A549 (cell line): ENCODE results near the gene SLCO1B1. TPM values are rescaled to one million over a fixed set of nuclear protein-coding genes. Genes with fewer than 3 reads are reported as not detected.
A peak's percentile ranks its signal among the peaks of the same experiment; 100 is the strongest.

Source experiments
- ATAC-seq, 2 experiments: fragments of 200-7000 bp in 1 of 2; fragments of >200 bp in 1 of 2; cut with Nextera tagmentation in 1 of 2; cut with Tn5 transposase in 1 of 2; 3 replicates each; pipeline versions ENCODE4 v1.8.0 to v1.9.1; 2018 to 2020; ENCODE audit warnings: mild to moderate bottlenecking in 1 of 2, moderate library complexity in 1 of 2
- CTCF ChIA-PET: fragments of 300-600 bp; sonication (Branson Sonifier 250); formaldehyde crosslinking; extraction: SDS; loops from one replicate; lab custom pipeline; 2021; ENCODE audit warnings: antibody characterized with exemption, inconsistent platforms; lab: Yijun Ruan, JAX
- POLR2A ChIA-PET: fragments of 350-600 bp; formaldehyde crosslinking; extraction: SDS; loops from one replicate; lab custom pipeline; 2021; ENCODE audit warnings: antibody characterized with exemption, inconsistent platforms; lab: Yijun Ruan, JAX
- DNase-seq, 2 experiments: peaks; one replicate each; pipeline versions ENCODE4 v3.0.0 to v3.0.0-alpha.2; 2011 to 2016; ENCODE audit warnings: low read depth in 1 of 2, low spot score in 1 of 2
- FAIRE-seq: peaks from 2 replicates; lab custom pipeline; 2011; peaks lifted over from hg19 to GRCh38; lab: Jason Lieb, UNC
- H3K27ac ChIP-seq, 2 experiments: fragments of >200 bp; sonication (Bioruptor Twin); formaldehyde crosslinking; 3 replicates each; pipeline ENCODE4 v1.5.1; 2016 to 2017
- H3K4me1 ChIP-seq: fragments of >200 bp; sonication (Bioruptor Twin); formaldehyde crosslinking; 3 replicates; pipeline ENCODE4 v1.6.1; 2016
- H3K4me2 ChIP-seq: fragments of >200 bp; sonication (Bioruptor Twin); formaldehyde crosslinking; 3 replicates; pipeline ENCODE4 v1.6.1; 2016
- H3K4me3 ChIP-seq: fragments of >200 bp; sonication (Bioruptor Twin); formaldehyde crosslinking; 3 replicates; pipeline ENCODE4 v1.5.1; 2016
- H3K9me3 ChIP-seq: fragments of >200 bp; sonication (Bioruptor Twin); formaldehyde crosslinking; 3 replicates; pipeline ENCODE4 v1.6.1; 2016
- EHF ChIP-seq: fragments of 250-450 bp; sonication (Bioruptor Pico); IDR thresholded peaks from 2 replicates; pipeline ENCODE4 v1.5.0; 2020; ENCODE audit warnings: mild to moderate bottlenecking
- EP300 ChIP-seq, 2 experiments: fragments of >200 bp; sonication (Bioruptor Twin); formaldehyde crosslinking; IDR thresholded peaks; 2 replicates in 1 of 2; 3 replicates in 1 of 2; pipeline ENCODE4 v1.6.1; 2016 to 2017
- FOSB ChIP-seq: fragments of 250-450 bp; sonication (Bioruptor Pico); IDR thresholded peaks from 2 replicates; pipeline ENCODE4 v1.5.0; 2020; ENCODE audit warnings: mild to moderate bottlenecking, moderate library complexity
- HEYL ChIP-seq: fragments of 250-450 bp; sonication (Bioruptor Pico); IDR thresholded peaks from 2 replicates; pipeline ENCODE4 v1.8.0; 2021; ENCODE audit warnings: mild to moderate bottlenecking, moderate library complexity
- HOXA7 ChIP-seq: fragments of 250-450 bp; sonication (Bioruptor Pico); IDR thresholded peaks from 2 replicates; pipeline ENCODE4 v1.5.0; 2020; ENCODE audit warnings: mild to moderate bottlenecking, moderate library complexity
- HOXB5 ChIP-seq: fragments of 250-450 bp; sonication (Bioruptor Pico); IDR thresholded peaks from 2 replicates; pipeline ENCODE4 v1.5.0; 2020; ENCODE audit warnings: mild to moderate bottlenecking, moderate library complexity
- JUN ChIP-seq, 2 experiments: fragments of >200 bp; sonication (Bioruptor Twin); formaldehyde crosslinking; IDR thresholded peaks; 2 replicates in 1 of 2; 3 replicates in 1 of 2; pipeline ENCODE4 v1.6.1; 2016 to 2017
- JUNB ChIP-seq: fragments of >200 bp; sonication (Bioruptor Twin); formaldehyde crosslinking; IDR thresholded peaks from 2 replicates; pipeline ENCODE4 v1.6.1; 2016
- MAFK ChIP-seq: fragments of 450-650 bp; IDR thresholded peaks from 2 replicates; pipeline ENCODE4 v1.6.1; 2014; ENCODE audit not compliant: partially characterized antibody
- MAX ChIP-seq: IDR thresholded peaks from 2 replicates; pipeline ENCODE4 v1.6.1; 2012
- NR3C1 ChIP-seq: fragments of >200 bp; sonication (Bioruptor Twin); formaldehyde crosslinking; IDR thresholded peaks from 3 replicates; pipeline ENCODE4 v1.6.1; 2017
- PHF8 ChIP-seq: fragments of 200-600 bp; sonication (generic); IDR thresholded peaks from 2 replicates; pipeline ENCODE4 v1.6.1; 2016; ENCODE audit warnings: low read depth, mild to moderate bottlenecking, antibody characterized with exemption, moderate library complexity, borderline replicate concordance
- POLR2AphosphoS2 ChIP-seq: conservative IDR thresholded peaks from 2 replicates; pipeline ENCODE4 v1.6.1; 2012; ENCODE audit warnings: low read length, improper control_type of control experiment, inconsistent platforms
- RARB ChIP-seq: fragments of 250-450 bp; sonication (Bioruptor Pico); IDR thresholded peaks from 2 replicates; pipeline ENCODE4 v1.8.0; 2021; ENCODE audit warnings: mild to moderate bottlenecking, moderate library complexity
- RFX5 ChIP-seq: fragments of 450-650 bp; IDR thresholded peaks from 2 replicates; pipeline ENCODE4 v1.7.1; 2014; ENCODE audit warnings: antibody characterized with exemption, mild to moderate bottlenecking, moderate library complexity
- RNF2 ChIP-seq: fragments of 200-600 bp; sonication (generic); IDR thresholded peaks from 2 replicates; pipeline ENCODE4 v1.6.1; 2016; ENCODE audit warnings: low read depth, mild to moderate bottlenecking, antibody characterized with exemption, moderate library complexity, borderline replicate concordance
- TP53 ChIP-seq: fragments of 250-450 bp; sonication (Bioruptor Pico); IDR thresholded peaks from 2 replicates; pipeline ENCODE4 v1.5.0; 2021; ENCODE audit warnings: mild to moderate bottlenecking, moderate library complexity
- ZC3H11A ChIP-seq: fragments of 450-650 bp; IDR thresholded peaks from 2 replicates; pipeline ENCODE4 v1.6.1; 2014; ENCODE audit warnings: antibody characterized with exemption, mild to moderate bottlenecking
- ZNF302 ChIP-seq: fragments of 250-450 bp; sonication (Bioruptor Pico); IDR thresholded peaks from 2 replicates; pipeline ENCODE4 v1.9.0; 2021; ENCODE audit warnings: inconsistent platforms, mild to moderate bottlenecking, moderate library complexity
- WGBS: methylation state at CpG from one replicate; pipeline ENCODE4 v1.1.6; 2017; ENCODE audit errors: missing lambda C conversion rate; 5-methylcytosine and 5-hydroxymethylcytosine counted together
- polyA plus RNA-seq, 4 experiments: library from polyadenylated mRNA; depleted of rRNA in 3 of 4; stranded (reverse); fragments of >200 nt; fragmentation: RNase III in 1 of 4; extraction: RNeasy Plus Mini Kit Qiagen cat#74134 plus additional on column Dnase treatment in 1 of 4; gene quantifications; 2 replicates in 3 of 4; 3 replicates in 1 of 4; pipeline ENCODE4 v1.2.3, GENCODE V29; 2011 to 2017
- TF ChIP-seq, protein P1 (sequence below): IDR thresholded peaks from 2 replicates; pipeline ENCODE4 v1.6.1; 2012
- TF ChIP-seq, protein P2 (sequence below): fragments of 200-600 bp; sonication (generic); IDR thresholded peaks from 2 replicates; pipeline ENCODE4 v1.6.1; 2016; ENCODE audit warnings: antibody characterized with exemption, mild to moderate bottlenecking, moderate library complexity

Gene SLCO1B1
- polyA plus RNA-seq, 2 of the 4 experiments (the other 2 are of a cell fraction), result 2.0 to 2.4 TPM

GRCh38 chr12:21155522-21156351, 24.7 kb downstream of the SLCO1B1 start:
- no peak for ATAC-seq
- POLR2A ChIA-PET, result no interaction called here

DNA sequence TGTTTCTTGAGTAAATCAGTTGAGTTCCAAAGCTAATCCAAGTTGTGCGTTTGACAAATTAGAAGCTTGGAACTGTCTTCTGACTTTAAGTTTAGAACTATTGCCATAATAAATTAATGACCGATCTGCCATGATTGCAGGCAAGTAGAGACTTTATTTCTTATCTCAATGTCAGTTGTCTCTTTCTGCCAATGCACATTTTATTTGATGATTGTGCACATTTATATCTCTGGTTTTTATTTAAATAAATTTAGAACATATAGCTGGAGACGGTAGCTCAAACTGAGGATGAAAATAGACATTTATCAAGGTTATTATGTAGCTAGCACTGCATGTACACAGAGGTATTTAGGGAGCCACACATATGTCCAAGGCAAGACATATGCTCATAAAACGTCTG, 34.1 kb downstream of the SLCO1B1 start:
- no peak for ATAC-seq

More at GRCh38 chr12:21155522-21156351, 24.7 kb downstream of the SLCO1B1 start:
- Histone ChIP-seq H3K27ac (no peak overlapping the region), H3K9me3 (peaks cover 7% of the 10 kb centered on the region; the same call in 2 of the 3 replicates), H3K4me3 (no peak overlapping the region), H3K4me1 (no peaks in the 10 kb centered on the region), H3K4me2 (no peak overlapping the region)
- FAIRE-seq (peak; percentile 49), DNase-seq (no peak)
- CTCF ChIA-PET, result no interaction called here
- 58% methylated on average over 3 of the region's 3 CpGs for WGBS
- TF ChIP-seq RNF2, result no peak
- TF ChIP-seq HOXB5 (CRISPR knock-in tag), result no peak
- TF ChIP-seq ZNF302 (CRISPR knock-in tag), result no peak
- no peak for TF ChIP-seq TP53 (CRISPR knock-in tag)
- TF ChIP-seq EHF (CRISPR knock-in tag), result no peak
- TF ChIP-seq POLR2AphosphoS2, result no peak
- no peak for TF ChIP-seq HOXA7
- TF ChIP-seq NR3C1, result no peak
- TF ChIP-seq, protein P1, sequence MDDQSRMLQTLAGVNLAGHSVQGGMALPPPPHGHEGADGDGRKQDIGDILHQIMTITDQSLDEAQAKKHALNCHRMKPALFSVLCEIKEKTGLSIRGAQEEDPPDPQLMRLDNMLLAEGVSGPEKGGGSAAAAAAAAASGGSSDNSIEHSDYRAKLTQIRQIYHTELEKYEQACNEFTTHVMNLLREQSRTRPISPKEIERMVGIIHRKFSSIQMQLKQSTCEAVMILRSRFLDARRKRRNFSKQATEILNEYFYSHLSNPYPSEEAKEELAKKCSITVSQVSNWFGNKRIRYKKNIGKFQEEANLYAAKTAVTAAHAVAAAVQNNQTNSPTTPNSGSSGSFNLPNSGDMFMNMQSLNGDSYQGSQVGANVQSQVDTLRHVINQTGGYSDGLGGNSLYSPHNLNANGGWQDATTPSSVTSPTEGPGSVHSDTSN, result no peak
- no peak for TF ChIP-seq FOSB
- no peak for TF ChIP-seq RFX5
- no peak for TF ChIP-seq EP300 (IDR thresholded peaks at IDR 0.05)
- TF ChIP-seq PHF8, result no peak
- no peak for TF ChIP-seq JUN (IDR thresholded peaks at IDR 0.05)
- no peak for TF ChIP-seq MAX
- TF ChIP-seq, protein P2, sequence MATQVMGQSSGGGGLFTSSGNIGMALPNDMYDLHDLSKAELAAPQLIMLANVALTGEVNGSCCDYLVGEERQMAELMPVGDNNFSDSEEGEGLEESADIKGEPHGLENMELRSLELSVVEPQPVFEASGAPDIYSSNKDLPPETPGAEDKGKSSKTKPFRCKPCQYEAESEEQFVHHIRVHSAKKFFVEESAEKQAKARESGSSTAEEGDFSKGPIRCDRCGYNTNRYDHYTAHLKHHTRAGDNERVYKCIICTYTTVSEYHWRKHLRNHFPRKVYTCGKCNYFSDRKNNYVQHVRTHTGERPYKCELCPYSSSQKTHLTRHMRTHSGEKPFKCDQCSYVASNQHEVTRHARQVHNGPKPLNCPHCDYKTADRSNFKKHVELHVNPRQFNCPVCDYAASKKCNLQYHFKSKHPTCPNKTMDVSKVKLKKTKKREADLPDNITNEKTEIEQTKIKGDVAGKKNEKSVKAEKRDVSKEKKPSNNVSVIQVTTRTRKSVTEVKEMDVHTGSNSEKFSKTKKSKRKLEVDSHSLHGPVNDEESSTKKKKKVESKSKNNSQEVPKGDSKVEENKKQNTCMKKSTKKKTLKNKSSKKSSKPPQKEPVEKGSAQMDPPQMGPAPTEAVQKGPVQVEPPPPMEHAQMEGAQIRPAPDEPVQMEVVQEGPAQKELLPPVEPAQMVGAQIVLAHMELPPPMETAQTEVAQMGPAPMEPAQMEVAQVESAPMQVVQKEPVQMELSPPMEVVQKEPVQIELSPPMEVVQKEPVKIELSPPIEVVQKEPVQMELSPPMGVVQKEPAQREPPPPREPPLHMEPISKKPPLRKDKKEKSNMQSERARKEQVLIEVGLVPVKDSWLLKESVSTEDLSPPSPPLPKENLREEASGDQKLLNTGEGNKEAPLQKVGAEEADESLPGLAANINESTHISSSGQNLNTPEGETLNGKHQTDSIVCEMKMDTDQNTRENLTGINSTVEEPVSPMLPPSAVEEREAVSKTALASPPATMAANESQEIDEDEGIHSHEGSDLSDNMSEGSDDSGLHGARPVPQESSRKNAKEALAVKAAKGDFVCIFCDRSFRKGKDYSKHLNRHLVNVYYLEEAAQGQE, result no peak
- no peak for TF ChIP-seq JUNB

More for the DNA sequence above, 34.1 kb downstream of the SLCO1B1 start:
- Histone ChIP-seq H3K9me3 (peaks cover 10% of the 10 kb centered on the region), H3K27ac (no peak overlapping the region), H3K4me2 (no peak overlapping the region), H3K4me3 (no peak overlapping the region), H3K4me1 (no peaks in the 10 kb centered on the region)
- no peak for FAIRE-seq
- no peak for DNase-seq
- 71% methylated on average over 4 of the region's 4 CpGs for WGBS
- TF ChIP-seq RARB (CRISPR knock-in tag) (no peak), HEYL (CRISPR knock-in tag) (no peak), NR3C1 (no peak), ZC3H11A (no peak), MAFK (peak; percentile 73)
- CTCF ChIA-PET, result interaction anchor here (1.5 kb wide), 1 partner anchor 519 kb away, joined by 5 read pairs; no protein-coding TSS in a partner anchor
- POLR2A ChIA-PET, result no interaction called here
